Activated T-helper 1 cell treated with anti-CD3 and anti-CD28 coated beads, Interleukin-2, amount 50 U/mL, for 16 hours (primary cell): ENCODE data around the gene HACL1.

Source experiments
- DNase-seq, 2 donors: peaks; one replicate each; pipeline ENCODE4 v3.0.0-alpha.2; 2020; ENCODE audit warnings: low read depth in 1 of 2, low spot score in 1 of 2

The HACL1 gene

DNA sequence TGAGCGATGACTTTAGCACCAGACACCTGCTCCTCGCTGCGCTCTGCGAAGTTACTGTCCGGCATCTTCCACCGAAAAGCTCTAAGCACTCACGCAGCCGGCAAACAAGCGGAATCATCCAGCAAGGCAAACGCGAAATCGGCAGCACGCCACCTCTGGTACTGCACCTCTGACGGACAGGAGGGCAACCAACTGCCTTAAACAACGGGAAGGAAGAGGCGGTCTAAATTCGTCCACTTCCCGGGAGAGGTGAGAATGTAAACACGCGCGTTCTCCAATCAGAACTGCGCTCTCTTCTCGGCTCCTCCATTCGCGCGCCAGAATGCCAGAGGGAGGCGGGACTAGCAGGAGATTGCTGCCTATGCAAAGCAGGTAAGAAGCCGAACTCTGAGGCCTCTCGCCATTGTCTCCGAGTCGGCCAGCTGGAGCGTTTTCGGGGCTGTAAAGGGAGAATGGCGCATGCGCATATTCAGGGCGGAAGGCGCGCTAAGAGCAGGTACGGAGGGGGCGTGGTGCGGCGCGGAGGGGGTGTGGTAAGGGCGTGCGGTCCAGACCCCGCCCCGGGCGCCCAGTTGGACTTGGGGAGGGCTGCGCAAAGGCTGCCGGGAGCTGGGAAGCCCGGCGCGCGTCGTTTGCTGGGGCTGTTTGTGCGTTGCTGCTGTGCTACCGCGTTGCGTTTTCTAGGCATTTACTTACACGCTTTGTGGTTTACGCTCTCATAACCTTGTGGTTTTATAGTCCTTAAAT is at the start of gene HACL1, which contains the start of gene BTD:
TSS of gene HACL1 (minus strand) at position 171 of the 747 bp plus-strand sequence. CDS start at position 65, 106 bp downstream.
TSS of gene BTD (plus strand) at position 347 of the 747 bp plus-strand sequence. CDS start 33,695 bp downstream, outside the sequence.
- DNase-seq: peak; percentile 91 to 97

- no peak for DNase-seq
Observed at GRCh38 chr3:15649858-15650257, 48.5 kb upstream of the HACL1 start.

DNA sequence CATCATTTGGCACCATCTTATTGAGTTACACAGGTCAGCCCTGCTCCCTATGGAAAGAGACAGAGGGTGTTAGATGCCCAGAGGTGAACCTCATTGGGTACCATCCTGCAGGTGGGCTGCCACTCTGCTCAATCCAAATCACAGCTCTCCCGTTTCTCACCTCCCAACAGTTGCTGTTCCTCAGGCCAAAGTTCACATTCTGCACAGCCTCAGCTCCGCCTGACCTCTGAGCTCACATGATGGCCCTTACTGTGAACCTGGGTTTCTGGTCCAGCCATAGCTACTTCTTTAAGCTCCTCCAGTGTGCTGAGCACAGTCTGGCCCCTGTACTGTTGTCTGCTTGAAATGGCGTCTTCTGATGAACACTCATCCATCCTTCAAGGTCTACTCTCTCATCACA is 48.0 kb upstream of the HACL1 start:
- DNase-seq: no peak

- no peak for DNase-seq
Observed at GRCh38 chr3:15647611-15648167, 46.3 kb upstream of the HACL1 start.

- DNase-seq: no peak
Observed at GRCh38 chr3:15646851-15647511, 45.6 kb upstream of the HACL1 start.

DNA sequence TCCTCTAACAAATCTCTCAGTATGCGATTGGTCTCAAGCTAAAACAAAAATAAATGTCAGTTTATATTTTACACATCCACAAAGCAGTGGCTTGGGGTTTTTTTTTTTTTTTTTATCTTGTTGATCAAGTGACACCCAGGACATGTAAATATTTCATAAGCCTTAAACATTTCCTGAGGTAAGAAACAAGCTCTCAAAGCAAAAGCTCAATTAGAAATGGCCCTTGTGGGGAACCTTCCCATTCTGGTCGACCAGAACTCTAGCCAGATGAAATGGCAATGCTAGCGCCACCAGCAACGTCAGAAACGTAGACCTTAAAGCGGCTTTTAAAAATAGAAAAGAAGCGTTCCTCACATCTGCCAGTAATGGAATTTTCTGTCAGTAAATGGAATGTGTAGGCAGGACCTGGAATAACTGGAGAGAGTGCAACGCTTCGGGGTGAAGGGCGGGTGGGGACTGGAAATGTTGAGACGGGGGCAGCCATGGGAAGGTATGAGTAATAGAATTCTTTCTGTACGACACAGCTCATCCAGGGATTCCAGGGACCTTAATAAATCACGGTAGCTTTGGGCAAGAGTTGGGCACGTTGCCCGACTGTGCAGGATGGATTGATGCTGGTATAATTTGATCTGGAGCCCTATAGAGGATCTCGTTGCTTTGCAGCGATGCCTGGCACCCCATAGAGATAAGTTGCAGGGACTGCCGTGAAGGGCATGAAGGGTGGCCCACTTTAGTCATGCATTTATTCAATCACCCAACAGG is 44.6 kb upstream of the HACL1 start:
- no peak for DNase-seq

- no peak for DNase-seq
Observed at GRCh38 chr3:15645246-15645645, 43.9 kb upstream of the HACL1 start.

GRCh38 chr3:15638891-15639262 is 37.5 kb upstream of the HACL1 start:
- DNase-seq: no peak

DNA sequence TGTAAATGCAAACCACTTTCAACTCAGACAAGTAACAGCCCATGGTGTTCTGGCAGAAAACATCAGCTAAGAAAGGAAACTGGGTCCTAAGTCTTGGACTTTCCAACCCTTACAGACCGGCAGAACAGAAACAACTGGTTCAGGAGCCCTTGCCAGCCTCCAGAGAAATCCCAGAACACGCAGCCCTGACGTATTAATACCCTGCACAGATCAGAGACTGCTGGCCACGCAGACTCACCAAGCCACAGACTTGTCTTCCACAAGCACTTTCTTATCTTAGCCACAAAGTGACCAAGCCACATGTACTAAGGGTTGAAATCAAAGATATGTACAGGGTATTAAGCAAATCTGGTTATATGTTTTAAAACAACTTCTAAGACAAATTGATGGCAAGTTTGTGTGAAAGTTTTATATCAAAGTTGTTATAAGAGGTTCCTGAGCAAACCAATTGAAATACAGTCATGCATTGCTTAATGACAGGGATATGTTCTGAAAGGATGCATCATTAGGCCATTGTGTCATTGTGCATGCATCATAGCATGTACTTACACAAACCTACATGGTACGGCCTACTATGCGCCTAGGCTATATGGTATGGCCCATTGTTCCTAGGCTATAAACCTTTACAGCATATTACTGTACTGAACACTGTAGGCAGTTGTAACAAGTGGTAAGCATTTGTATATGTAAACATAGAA is 37.0 kb upstream of the HACL1 start:
- no peak for DNase-seq

- no peak for DNase-seq
Observed at GRCh38 chr3:15637131-15637951, 36.0 kb upstream of the HACL1 start.

DNA sequence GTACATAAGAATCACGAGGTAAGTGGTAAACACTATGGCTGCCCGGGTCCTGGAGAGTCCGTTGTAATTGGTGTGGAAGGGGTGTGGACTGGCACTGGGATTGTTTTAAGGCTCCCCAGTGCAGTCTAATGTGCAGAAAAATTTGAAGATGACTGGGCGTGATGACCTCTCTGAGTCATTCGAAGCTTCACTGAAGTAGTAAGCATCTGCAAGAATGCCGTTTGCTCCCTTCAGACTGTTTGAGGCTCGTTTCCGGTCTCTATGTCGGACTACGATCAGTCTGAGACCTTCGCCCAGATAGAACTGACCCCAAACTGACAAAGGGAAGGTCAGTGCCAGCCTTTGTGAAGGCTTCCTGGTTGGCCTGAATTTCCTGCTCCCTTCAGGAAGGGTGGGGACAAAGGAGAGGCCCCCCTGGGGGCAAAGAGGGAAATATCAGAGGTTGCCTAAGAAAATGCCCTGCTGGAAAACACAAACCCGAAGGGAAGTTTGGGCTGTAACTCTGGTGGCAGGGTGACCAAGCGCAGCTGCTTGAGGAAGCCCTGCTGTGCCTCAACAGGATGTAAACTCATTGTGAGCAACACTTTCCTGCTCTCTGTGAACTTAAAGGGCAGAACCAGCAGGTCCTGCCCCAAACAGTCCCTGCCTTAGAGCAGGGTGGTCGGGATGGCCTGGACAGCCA is 34.8 kb upstream of the HACL1 start:
- DNase-seq: no peak

DNA sequence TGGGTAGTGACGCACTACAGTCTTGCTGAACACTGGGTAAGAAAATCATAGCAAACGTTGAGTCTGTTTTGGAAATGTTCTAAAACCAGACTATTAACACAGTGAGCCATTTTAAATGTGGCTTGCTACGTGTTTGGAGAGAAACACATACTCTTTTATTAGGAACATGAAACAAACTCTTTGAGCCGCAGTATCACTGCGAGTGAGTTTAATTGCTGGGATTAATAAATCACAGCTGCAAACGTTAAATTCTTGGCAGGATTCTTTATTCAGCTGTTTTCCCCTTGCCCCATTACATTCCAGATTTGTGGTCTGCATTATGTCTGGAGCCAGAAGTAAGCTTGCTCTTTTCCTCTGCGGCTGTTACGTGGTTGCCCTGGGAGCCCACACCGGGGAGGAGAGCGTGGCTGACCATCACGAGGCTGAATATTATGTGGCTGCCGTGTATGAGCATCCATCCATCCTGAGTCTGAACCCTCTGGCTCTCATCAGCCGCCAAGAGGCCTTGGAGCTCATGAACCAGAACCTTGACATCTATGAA is 33.8 kb upstream of the HACL1 start:
- DNase-seq: no peak

DNA sequence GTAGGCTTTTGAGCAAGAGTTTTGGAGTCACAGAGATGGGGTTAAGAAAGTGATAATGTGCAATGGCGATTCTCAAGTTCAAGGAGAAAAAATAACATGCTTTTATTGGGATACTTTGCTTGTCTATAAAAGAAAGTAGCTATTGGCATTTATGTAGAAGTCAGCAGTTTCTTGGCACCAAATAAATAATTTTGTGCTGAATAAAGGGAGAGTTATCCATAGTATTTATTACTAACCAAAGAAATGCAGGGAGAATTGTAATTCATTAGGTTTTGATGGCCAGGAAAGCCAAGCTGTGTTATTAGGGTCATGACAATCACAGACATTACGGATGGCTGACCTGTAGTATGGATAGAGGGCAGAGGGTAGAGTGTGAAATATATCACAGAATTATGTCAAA is 33.3 kb upstream of the HACL1 start:
- DNase-seq: no peak

- no peak for DNase-seq
Observed at GRCh38 chr3:15633766-15634598, 32.6 kb upstream of the HACL1 start.

GRCh38 chr3:15633159-15633558 is 31.8 kb upstream of the HACL1 start:
- DNase-seq: no peak

DNA sequence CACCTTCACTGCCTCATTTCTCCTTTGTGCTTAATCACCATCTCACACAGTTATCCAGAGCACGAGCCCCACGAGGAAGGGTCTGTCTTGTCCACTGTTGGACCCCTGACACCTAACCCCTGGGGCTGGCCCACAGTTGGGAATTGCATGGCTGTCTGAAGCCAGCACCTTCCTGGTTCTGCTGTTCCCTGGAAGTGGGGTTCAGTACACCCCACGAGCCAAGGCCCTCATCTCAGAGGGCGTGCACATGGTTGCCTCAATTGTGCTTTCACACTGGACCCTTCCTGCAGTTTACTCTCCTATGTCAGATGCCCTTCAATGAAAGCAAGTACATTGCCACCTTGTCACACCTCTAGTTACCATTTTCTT is 30.8 kb upstream of the HACL1 start:
- DNase-seq: no peak

- no peak for DNase-seq
Observed at GRCh38 chr3:15631426-15632211, 30.2 kb upstream of the HACL1 start.
